ENCODE measurements around the gene DENND2A. TPM values are rescaled to one million over a fixed set of nuclear protein-coding genes. Genes with fewer than 3 reads are reported as not detected.

Gene DENND2A
- polyA plus RNA-seq, 3 donors: not detected

- peak overlapping the region in 1 of 7 donors; percentile 46 for H3K27ac Mint-ChIP-seq
- Histone ChIP-seq H3K79me2 (ENCODE audit: insufficient read depth, low read length) (no peaks in the 10 kb centered on the region), H3K9me3 (replicated peaks in 1 of 2; ENCODE audit: control insufficient read depth in 1 of 2, insufficient read depth in 1 of 2, low read length in 2 of 2) (no peaks in the 10 kb centered on the region), H3K4me1 (ENCODE audit: control insufficient read depth in 1 of 2, insufficient read depth in 2 of 2, low read length in 2 of 2) (no peaks in the 10 kb centered on the region), H3K36me3 (replicated peaks in 1 of 2; ENCODE audit: control insufficient read depth in 1 of 2, insufficient read depth in 2 of 2, low read length in 2 of 2) (peaks cover 38 to 71% of the 10 kb centered on the region in 2 donors), H2AFZ (ENCODE audit: insufficient read depth, low read depth, low read length, poor library complexity, severe bottlenecking) (no peak overlapping the region), H4K20me1 (ENCODE audit: insufficient read depth, low read length) (no peaks in the 10 kb centered on the region), H3K4me2 (replicated peaks; ENCODE audit: extremely low read depth, low read length, poor library complexity, severe bottlenecking) (no peak overlapping the region), H3K9ac (ENCODE audit: insufficient read depth, low read length, poor library complexity, severe bottlenecking) (no peak overlapping the region), H3K4me3 (replicated peaks in 1 of 3; ENCODE audit: low read depth in 2 of 3, low read length in 3 of 3) (no peak overlapping the region), H3K27me3 (ENCODE audit: control insufficient read depth in 2 of 2, insufficient read depth in 2 of 2, low read length in 2 of 2) (no peaks in the 10 kb centered on the region), H3K27ac (ENCODE audit: low read depth in 1 of 2, low read length in 2 of 2) (no peak overlapping the region)
- no peak for DNase-seq
- H3K27me3 Mint-ChIP-seq (ENCODE audit: low read depth in 3 of 3): no peaks in the 10 kb centered on the region
- 95% methylated on average over 12 of the region's 16 CpGs for WGBS (ENCODE audit: insufficient coverage)
- H3K4me3 Mint-ChIP-seq: no peak overlapping the region
- intact Hi-C loops (cut with micrococcal nuclease): loop anchor here in 1 of 2 donors (10.0 kb wide), 1 partner anchor 235 kb away; the partner anchor contains the start of gene BRAF
- TF ChIP-seq, protein P1, sequence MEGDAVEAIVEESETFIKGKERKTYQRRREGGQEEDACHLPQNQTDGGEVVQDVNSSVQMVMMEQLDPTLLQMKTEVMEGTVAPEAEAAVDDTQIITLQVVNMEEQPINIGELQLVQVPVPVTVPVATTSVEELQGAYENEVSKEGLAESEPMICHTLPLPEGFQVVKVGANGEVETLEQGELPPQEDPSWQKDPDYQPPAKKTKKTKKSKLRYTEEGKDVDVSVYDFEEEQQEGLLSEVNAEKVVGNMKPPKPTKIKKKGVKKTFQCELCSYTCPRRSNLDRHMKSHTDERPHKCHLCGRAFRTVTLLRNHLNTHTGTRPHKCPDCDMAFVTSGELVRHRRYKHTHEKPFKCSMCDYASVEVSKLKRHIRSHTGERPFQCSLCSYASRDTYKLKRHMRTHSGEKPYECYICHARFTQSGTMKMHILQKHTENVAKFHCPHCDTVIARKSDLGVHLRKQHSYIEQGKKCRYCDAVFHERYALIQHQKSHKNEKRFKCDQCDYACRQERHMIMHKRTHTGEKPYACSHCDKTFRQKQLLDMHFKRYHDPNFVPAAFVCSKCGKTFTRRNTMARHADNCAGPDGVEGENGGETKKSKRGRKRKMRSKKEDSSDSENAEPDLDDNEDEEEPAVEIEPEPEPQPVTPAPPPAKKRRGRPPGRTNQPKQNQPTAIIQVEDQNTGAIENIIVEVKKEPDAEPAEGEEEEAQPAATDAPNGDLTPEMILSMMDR (IDR thresholded peaks at IDR 0.05): no peak
- peaks cover 58 to 78% of the 10 kb centered on the region in 2 donors for H3K36me3 Mint-ChIP-seq
- H3K9me3 Mint-ChIP-seq: no peaks in the 10 kb centered on the region
- H3K4me1 Mint-ChIP-seq: no peaks in the 10 kb centered on the region
Measured at GRCh38 chr7:140689199-140690152, 48.9 kb upstream of the DENND2A start.

- intact Hi-C loops (cut with micrococcal nuclease): no loop called here
- Histone ChIP-seq H3K79me2 (ENCODE audit: insufficient read depth, low read length) (no peaks in the 10 kb centered on the region), H3K9ac (ENCODE audit: insufficient read depth, low read length, poor library complexity, severe bottlenecking) (no peak overlapping the region), H3K4me1 (ENCODE audit: control insufficient read depth in 1 of 2, insufficient read depth in 2 of 2, low read length in 2 of 2) (no peaks in the 10 kb centered on the region), H3K36me3 (replicated peaks in 1 of 2; ENCODE audit: control insufficient read depth in 1 of 2, insufficient read depth in 2 of 2, low read length in 2 of 2) (peaks cover 43 to 82% of the 10 kb centered on the region in 2 donors), H3K4me2 (replicated peaks; ENCODE audit: extremely low read depth, low read length, poor library complexity, severe bottlenecking) (no peak overlapping the region), H3K27ac (ENCODE audit: low read depth in 1 of 2, low read length in 2 of 2) (no peak overlapping the region), H2AFZ (ENCODE audit: insufficient read depth, low read depth, low read length, poor library complexity, severe bottlenecking) (no peak overlapping the region), H4K20me1 (ENCODE audit: insufficient read depth, low read length) (no peaks in the 10 kb centered on the region), H3K27me3 (ENCODE audit: control insufficient read depth in 2 of 2, insufficient read depth in 2 of 2, low read length in 2 of 2) (no peaks in the 10 kb centered on the region), H3K9me3 (replicated peaks in 1 of 2; ENCODE audit: control insufficient read depth in 1 of 2, insufficient read depth in 1 of 2, low read length in 2 of 2) (no peaks in the 10 kb centered on the region), H3K4me3 (replicated peaks in 1 of 3; ENCODE audit: low read depth in 2 of 3, low read length in 3 of 3) (no peak overlapping the region)
- DNase-seq: no peak
- Mint-ChIP-seq H3K4me3 (no peak overlapping the region), H3K9me3 (peaks cover 0 to 2% (median 0%) of the 10 kb centered on the region in 7 donors), H3K36me3 (peaks cover 65 to 86% of the 10 kb centered on the region in 2 donors), H3K27ac (no peak overlapping the region), H3K27me3 (ENCODE audit: low read depth in 3 of 3) (no peaks in the 10 kb centered on the region), H3K4me1 (no peaks in the 10 kb centered on the region)
- 95% methylated on average over 5 of the region's 6 CpGs for WGBS (ENCODE audit: insufficient coverage)
- TF ChIP-seq, protein P1 (IDR thresholded peaks at IDR 0.05): no peak
Measured at GRCh38 chr7:140688341-140688740, 47.7 kb upstream of the DENND2A start.

Measured in CD14-positive monocyte (primary cell).